ENCODE measurements around the gene BARHL2. TPM values are rescaled to one million over a fixed set of nuclear protein-coding genes. Genes with fewer than 3 reads are reported as not detected.

BARHL2 gene
- polyA plus RNA-seq, 1 donor (not counting 4 experiments of a cell fraction or from before 2014, with no cell fraction given): not detected

DNA sequence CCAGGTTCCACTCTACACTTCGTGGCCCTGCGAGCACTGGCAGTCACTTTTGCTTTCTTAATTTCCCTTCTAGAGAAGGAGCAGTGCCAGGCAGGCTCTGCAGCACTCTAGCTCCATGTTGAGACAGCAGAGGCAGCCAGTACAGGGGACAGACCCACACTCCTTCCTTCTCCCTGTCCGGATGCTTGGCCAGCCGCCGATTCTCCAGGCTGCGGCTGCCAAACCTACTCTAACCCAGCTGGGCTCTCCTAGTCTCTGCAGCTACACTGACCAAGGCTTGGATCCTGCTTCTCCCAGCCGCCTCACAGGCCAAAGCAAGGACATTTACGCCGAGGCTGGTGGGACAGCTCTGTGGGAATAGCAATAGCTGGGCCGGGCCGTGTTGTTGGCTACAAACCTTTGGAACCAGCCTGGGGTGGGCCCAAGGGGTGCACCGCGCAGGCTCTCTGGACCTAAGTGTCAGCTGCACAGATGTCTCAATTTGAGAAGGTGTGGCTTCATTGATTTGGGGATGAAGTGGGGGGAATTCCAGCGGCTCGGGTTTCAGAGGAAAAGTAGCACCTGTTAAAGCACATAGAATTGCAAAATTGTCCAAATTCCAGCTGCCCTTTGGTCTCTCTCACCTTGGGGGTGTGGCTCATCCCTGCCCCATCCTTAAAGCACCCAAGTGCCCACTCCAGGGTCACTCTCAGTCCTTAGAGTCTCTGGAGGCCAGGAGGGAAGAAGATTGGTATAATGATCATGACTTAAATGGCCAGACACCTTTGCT is 3.2 kb downstream of the BARHL2 start:
- dilution Hi-C loops (cut with MboI; ENCODE audit: extremely low pct_ligation_motif_present, low sequenced_read_pairs): no loop called here
- H2AFZ ChIP-seq (ENCODE audit: control insufficient read depth, low read length): no peak overlapping the region
- H3K9me3 ChIP-seq (ENCODE audit: control insufficient read depth, low read depth, low read length): peaks cover 3% of the 10 kb centered on the region
- H3K4me2 ChIP-seq (ENCODE audit: control insufficient read depth, extremely low read depth, insufficient read depth, low read depth, low read length): no peak overlapping the region
- H4K20me1 ChIP-seq (ENCODE audit: control insufficient read depth, extremely low read depth, insufficient read depth, low read length): no peaks in the 10 kb centered on the region
- TF ChIP-seq, protein P1, sequence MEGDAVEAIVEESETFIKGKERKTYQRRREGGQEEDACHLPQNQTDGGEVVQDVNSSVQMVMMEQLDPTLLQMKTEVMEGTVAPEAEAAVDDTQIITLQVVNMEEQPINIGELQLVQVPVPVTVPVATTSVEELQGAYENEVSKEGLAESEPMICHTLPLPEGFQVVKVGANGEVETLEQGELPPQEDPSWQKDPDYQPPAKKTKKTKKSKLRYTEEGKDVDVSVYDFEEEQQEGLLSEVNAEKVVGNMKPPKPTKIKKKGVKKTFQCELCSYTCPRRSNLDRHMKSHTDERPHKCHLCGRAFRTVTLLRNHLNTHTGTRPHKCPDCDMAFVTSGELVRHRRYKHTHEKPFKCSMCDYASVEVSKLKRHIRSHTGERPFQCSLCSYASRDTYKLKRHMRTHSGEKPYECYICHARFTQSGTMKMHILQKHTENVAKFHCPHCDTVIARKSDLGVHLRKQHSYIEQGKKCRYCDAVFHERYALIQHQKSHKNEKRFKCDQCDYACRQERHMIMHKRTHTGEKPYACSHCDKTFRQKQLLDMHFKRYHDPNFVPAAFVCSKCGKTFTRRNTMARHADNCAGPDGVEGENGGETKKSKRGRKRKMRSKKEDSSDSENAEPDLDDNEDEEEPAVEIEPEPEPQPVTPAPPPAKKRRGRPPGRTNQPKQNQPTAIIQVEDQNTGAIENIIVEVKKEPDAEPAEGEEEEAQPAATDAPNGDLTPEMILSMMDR (optimal IDR thresholded peaks at IDR 0.05 in 1 of 3, IDR thresholded peaks at IDR 0.05 in 1 of 3, conservative IDR thresholded peaks at IDR 0.05 in 1 of 3; ENCODE audit: extremely low read depth in 1 of 3, insufficient read depth in 2 of 3, low read length in 3 of 3): no peak
- no peak for TF ChIP-seq EZH2 (IDR thresholded peaks at IDR 0.05; ENCODE audit: low read length)
- H3K27me3 ChIP-seq (ENCODE audit: control insufficient read depth, extremely low read depth, insufficient read depth, low read length): peaks cover 98% of the 10 kb centered on the region
- H3K4me3 ChIP-seq (ENCODE audit: control insufficient read depth in 2 of 3, extremely low read depth in 1 of 3, insufficient read depth in 2 of 3, low read depth in 1 of 3, low read length in 3 of 3): no peak overlapping the region
- H3K36me3 ChIP-seq (ENCODE audit: control insufficient read depth in 2 of 2, extremely low read depth in 1 of 2, insufficient read depth in 2 of 2, low read length in 2 of 2): no peaks in the 10 kb centered on the region
- H3K9ac ChIP-seq (ENCODE audit: control insufficient read depth, extremely low read depth, insufficient read depth, low read length): no peak overlapping the region
- H3K4me1 ChIP-seq (ENCODE audit: control insufficient read depth, extremely low read depth, insufficient read depth, low read length): no peaks in the 10 kb centered on the region
- H3K79me2 ChIP-seq (ENCODE audit: control insufficient read depth, insufficient read depth, low read length): no peaks in the 10 kb centered on the region
- H3K9me1 ChIP-seq (ENCODE audit: control insufficient read depth, extremely low read depth, insufficient read depth, low read length): no peaks in the 10 kb centered on the region
- DNase-seq (ENCODE audit: low read depth, low spot score): no peak
- no peak overlapping the region for H3K27ac ChIP-seq (ENCODE audit: control insufficient read depth, insufficient read depth, low read length)
- no peak for FAIRE-seq

DNA sequence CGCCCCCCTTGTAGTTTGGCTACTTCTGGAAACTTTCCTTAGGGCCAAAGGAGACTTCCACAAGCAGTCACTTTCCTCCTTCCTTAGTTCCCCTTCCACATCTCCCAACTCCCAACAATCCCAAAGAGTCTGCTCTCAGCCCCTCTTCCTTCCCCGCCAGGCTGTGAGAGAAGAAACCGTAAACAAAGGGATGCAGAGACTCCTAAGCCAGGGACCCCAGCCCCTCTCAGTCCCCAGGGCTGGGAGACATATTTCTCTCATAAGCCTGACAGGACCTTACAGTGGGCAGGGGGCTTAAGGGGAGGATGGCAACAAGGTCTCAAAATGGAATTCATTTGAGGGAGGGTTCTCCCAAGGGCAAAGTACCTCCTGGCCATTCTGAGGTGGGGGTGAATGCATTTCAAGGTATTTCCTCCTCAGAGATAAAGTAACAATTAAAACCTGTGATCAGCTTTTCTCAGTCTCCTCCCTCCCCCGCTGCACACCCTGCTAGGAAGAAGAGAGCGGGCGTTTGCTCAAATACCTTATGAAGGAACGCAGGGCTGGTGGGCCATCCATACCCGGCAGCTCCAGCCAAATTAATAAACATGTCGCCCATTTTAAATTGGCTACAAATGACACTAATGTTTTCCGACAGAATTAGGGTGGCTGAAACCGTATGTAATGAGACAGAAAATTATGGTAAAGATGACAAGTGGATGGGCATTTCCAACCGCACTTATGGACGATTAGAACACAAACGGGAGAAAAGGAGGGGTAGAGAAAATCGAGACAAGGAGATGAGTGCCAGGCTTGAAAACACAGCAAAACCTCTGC is 4.0 kb downstream of the BARHL2 start:
- Histone ChIP-seq H4K20me1 (ENCODE audit: control insufficient read depth, extremely low read depth, insufficient read depth, low read length) (no peaks in the 10 kb centered on the region), H3K27me3 (ENCODE audit: control insufficient read depth, extremely low read depth, insufficient read depth, low read length) (peaks cover 98% of the 10 kb centered on the region), H2AFZ (ENCODE audit: control insufficient read depth, low read length) (no peak overlapping the region), H3K27ac (ENCODE audit: control insufficient read depth, insufficient read depth, low read length) (no peak overlapping the region), H3K79me2 (ENCODE audit: control insufficient read depth, insufficient read depth, low read length) (no peaks in the 10 kb centered on the region), H3K4me2 (ENCODE audit: control insufficient read depth, extremely low read depth, insufficient read depth, low read depth, low read length) (no peak overlapping the region), H3K9ac (ENCODE audit: control insufficient read depth, extremely low read depth, insufficient read depth, low read length) (no peak overlapping the region), H3K9me1 (ENCODE audit: control insufficient read depth, extremely low read depth, insufficient read depth, low read length) (no peaks in the 10 kb centered on the region), H3K4me1 (ENCODE audit: control insufficient read depth, extremely low read depth, insufficient read depth, low read length) (no peaks in the 10 kb centered on the region), H3K36me3 (ENCODE audit: control insufficient read depth in 2 of 2, extremely low read depth in 1 of 2, insufficient read depth in 2 of 2, low read length in 2 of 2) (no peaks in the 10 kb centered on the region), H3K4me3 (ENCODE audit: control insufficient read depth in 2 of 3, extremely low read depth in 1 of 3, insufficient read depth in 2 of 3, low read depth in 1 of 3, low read length in 3 of 3) (no peak overlapping the region), H3K9me3 (ENCODE audit: control insufficient read depth, low read depth, low read length) (peaks cover 3% of the 10 kb centered on the region)
- no peak for DNase-seq (ENCODE audit: low read depth, low spot score)
- dilution Hi-C loops (cut with MboI; ENCODE audit: extremely low pct_ligation_motif_present, low sequenced_read_pairs): no loop called here
- peak; percentile 31 for TF ChIP-seq EZH2 (IDR thresholded peaks at IDR 0.05; ENCODE audit: low read length)
- TF ChIP-seq, protein P1 (optimal IDR thresholded peaks at IDR 0.05 in 1 of 3, IDR thresholded peaks at IDR 0.05 in 1 of 3, conservative IDR thresholded peaks at IDR 0.05 in 1 of 3; ENCODE audit: extremely low read depth in 1 of 3, insufficient read depth in 2 of 3, low read length in 3 of 3): no peak
- FAIRE-seq: no peak

All from keratinocyte (primary cell).